HepG2 (cell line): ENCODE data around the gene CDK10. TPM values are rescaled to one million over a fixed set of nuclear protein-coding genes. Genes with fewer than 3 reads are reported as not detected.

Experiments used
- IRF1 ChIP-seq: sonication (generic); formaldehyde crosslinking; IDR thresholded peaks from 2 replicates; pipeline ENCODE4 v1.4.0; 2020; ENCODE audit warnings: low read depth, mild to moderate bottlenecking, missing genetic modification reagents
- IRX3 ChIP-seq: sonication (generic); formaldehyde crosslinking; IDR thresholded peaks from 2 replicates; pipeline ENCODE4 v1.8.1; 2023; ENCODE audit warnings: mild to moderate bottlenecking, low read depth, missing genetic modification reagents, borderline replicate concordance
- PAWR ChIP-seq: sonication (generic); formaldehyde crosslinking; IDR thresholded peaks from 2 replicates; pipeline ENCODE4 v1.4.0; 2020; ENCODE audit warnings: missing genetic modification reagents, mild to moderate bottlenecking, borderline replicate concordance
- RBFOX2 ChIP-seq: fragments of 200-400 bp; formaldehyde crosslinking; IDR thresholded peaks from 2 replicates; pipeline ENCODE4 v1.6.1; 2017; ENCODE audit warnings: low read depth, mild to moderate bottlenecking, low read length
- SIN3B ChIP-seq: fragments of 150-350 bp; IDR thresholded peaks from 2 replicates; pipeline ENCODE4 v1.6.1; 2014; ENCODE audit warnings: low read length
- ZMAT5 ChIP-seq: sonication (generic); formaldehyde crosslinking; IDR thresholded peaks from 2 replicates; pipeline ENCODE4 v1.5.0; 2020; ENCODE audit warnings: mild to moderate bottlenecking, low read depth, missing genetic modification reagents, borderline replicate concordance
- ZNF142 ChIP-seq: sonication (generic); formaldehyde crosslinking; IDR thresholded peaks from 2 replicates; pipeline ENCODE4 v1.4.0; 2020; ENCODE audit warnings: missing genetic modification reagents
- ZNF143 ChIP-seq: sonication (generic); formaldehyde crosslinking; IDR thresholded peaks from 2 replicates; pipeline ENCODE4 v1.4.0; 2020; ENCODE audit warnings: missing genetic modification reagents
- ZNF263 ChIP-seq: sonication (generic); formaldehyde crosslinking; IDR thresholded peaks from 2 replicates; pipeline ENCODE4 v1.4.0; 2020; ENCODE audit warnings: missing genetic modification reagents
- ZNF407 ChIP-seq: sonication (generic); formaldehyde crosslinking; IDR thresholded peaks from one replicate; pipeline ENCODE4 v1.5.1; 2020; ENCODE audit warnings: mild to moderate bottlenecking, missing genetic modification reagents; ENCODE audit errors: not compliant biosample characterization
- ZSCAN22 ChIP-seq: sonication (generic); formaldehyde crosslinking; IDR thresholded peaks from 2 replicates; pipeline ENCODE4 v1.4.0; 2020; ENCODE audit warnings: mild to moderate bottlenecking, missing genetic modification reagents
- ZSCAN30 ChIP-seq: sonication (generic); formaldehyde crosslinking; IDR thresholded peaks from 2 replicates; pipeline ENCODE4 v1.5.0; 2020; ENCODE audit warnings: mild to moderate bottlenecking, missing genetic modification reagents
- polyA plus RNA-seq, 8 experiments: library from polyadenylated mRNA; depleted of rRNA in 3 of 8; stranded (reverse) in 7 of 8; unstranded in 1 of 8; fragments of >200 nt; fragmentation: Illumina TruSeq in 4 of 8; extraction: Trizol in 4 of 8; gene quantifications; 2 replicates each; pipeline versions ENCODE4 v1.2.1 to v1.2.3, GENCODE V29; 2011 to 2016; ENCODE audit warnings: low read depth in 4 of 8, missing spikeins in 1 of 8, mixed read lengths in 1 of 8; ENCODE audit not compliant: insufficient read depth in 1 of 8
- total RNA-seq, 5 experiments: library from RNA; depleted of rRNA; stranded (reverse); fragments of >200 nt; fragmentation: Illumina TruSeq; extraction: Trizol; gene quantifications; 2 replicates each; pipeline ENCODE4 v1.2.3, GENCODE V29; 2016; ENCODE audit warnings: low read depth in 1 of 5

Gene CDK10
- total and polyA plus RNA-seq, 2 of the 13 experiments (the other 11 are each of a cell fraction or from before 2014, with no cell fraction given), result 2.5 to 3.9 TPM

GRCh38 chr16:89693931-89694783, 7.7 kb downstream of the CDK10 start (continued):
- TF ChIP-seq IRX3 (CRISPR knock-in tag) (0 out of 2 replicates have a peak, but pooled peaks have one; percentile 37), ZSCAN30 (CRISPR knock-in tag) (no peak), PAWR (no peak), ZSCAN22 (CRISPR knock-in tag) (no peak), RBFOX2 (no peak), ZNF407 (no peak), SIN3B (no peak), ZNF143 (CRISPR knock-in tag) (no peak), ZNF263 (CRISPR knock-in tag) (peak; percentile 67), IRF1 (CRISPR knock-in tag) (no peak), ZMAT5 (CRISPR knock-in tag) (no peak), ZNF142 (no peak)
